PC-3 (cell line): ENCODE measurements around the gene ZNF253. TPM values are rescaled to one million over a fixed set of nuclear protein-coding genes. Genes with fewer than 3 reads are reported as not detected.
"Not testable (repeated sequence)": the region's sequence is repeated elsewhere in the genome, so short reads cannot be mapped to it uniquely, and the experiment has no call there.

Experiments used
- ATAC-seq: fragments of 200-7000 bp; cut with Tn5 transposase; 2 replicates; pipeline ENCODE4 v1.9.1; 2020; ENCODE audit warnings: mild to moderate bottlenecking, moderate library complexity
- BruUV-seq: library from RNA; stranded (reverse); fragments of 400-500 nt; replicated peaks from 2 replicates; lab custom pipeline; 2021; lab: Mats Ljungman, UMichigan
- CTCF ChIA-PET: fragments of 300-600 bp; sonication (Branson Sonifier 250); formaldehyde crosslinking; loops from one replicate; lab custom pipeline; 2022; ENCODE audit warnings: antibody characterized with exemption; lab: Charles Lee
- POLR2A ChIA-PET: fragments of 300-600 bp; sonication (Branson Sonifier 250); formaldehyde crosslinking; loops from one replicate; lab custom pipeline; 2022; ENCODE audit warnings: antibody characterized with exemption; ENCODE audit not compliant: unreplicated experiment; lab: Charles Lee
- DNase-seq: peaks from one replicate; pipeline ENCODE4 v3.0.0-alpha.2; 2015
- H2AFZ ChIP-seq: fragments of 300-600 bp; sonication (generic); 2 replicates; pipeline ENCODE4 v1.6.0; 2016; ENCODE audit warnings: antibody characterized with exemption, low read length
- H3F3A ChIP-seq: fragments of 300-600 bp; sonication (generic); one replicate; pipeline ENCODE4 v1.6.0; 2017; ENCODE audit warnings: antibody characterized with exemption, low read length, control low read depth, mild to moderate bottlenecking; ENCODE audit not compliant: unreplicated experiment
- H3K27ac ChIP-seq: fragments of 300-600 bp; sonication (generic); 2 replicates; pipeline ENCODE4 v1.5.1; 2016; ENCODE audit warnings: mild to moderate bottlenecking, low read length
- H3K27me3 ChIP-seq: fragments of 300-600 bp; sonication (generic); 2 replicates; pipeline ENCODE4 v1.6.1; 2016; ENCODE audit warnings: low read length, mixed read lengths
- H3K36me3 ChIP-seq: fragments of 300-600 bp; sonication (generic); 2 replicates; pipeline ENCODE4 v1.6.1; 2016; ENCODE audit warnings: low read depth, mixed run types, low read length, mixed read lengths
- H3K4me1 ChIP-seq: fragments of 300-600 bp; sonication (generic); 2 replicates; pipeline ENCODE4 v1.5.1; 2016; ENCODE audit warnings: low read length; ENCODE audit not compliant: insufficient read depth
- H3K4me2 ChIP-seq: fragments of 300-600 bp; sonication (generic); 2 replicates; pipeline ENCODE4 v1.6.0; 2016; ENCODE audit warnings: low read length
- H3K4me3 ChIP-seq: fragments of 300-600 bp; sonication (generic); 2 replicates; pipeline ENCODE4 v1.5.1; 2016; ENCODE audit warnings: mild to moderate bottlenecking, low read length, mixed read lengths
- H3K79me2 ChIP-seq: fragments of 300-600 bp; sonication (generic); 2 replicates; pipeline ENCODE4 v1.6.1; 2017; ENCODE audit warnings: low read length, mixed read lengths
- H3K9ac ChIP-seq: fragments of 300-600 bp; sonication (generic); 2 replicates; pipeline ENCODE4 v1.6.0; 2016; ENCODE audit warnings: mild to moderate bottlenecking, low read length
- H3K9me2 ChIP-seq: fragments of 300-600 bp; sonication (generic); replicated peaks from 2 replicates; pipeline ENCODE4 v1.6.1; 2016; ENCODE audit warnings: mixed run types, low read length, mixed read lengths
- H3K9me3 ChIP-seq: fragments of 300-600 bp; sonication (generic); 2 replicates; pipeline ENCODE4 v1.6.1; 2016; ENCODE audit warnings: low read length, mixed read lengths
- H4K20me1 ChIP-seq: fragments of 300-600 bp; sonication (generic); 2 replicates; pipeline ENCODE4 v1.6.1; 2016; ENCODE audit warnings: low read length, mixed read lengths
- EZH2 ChIP-seq: fragments of 300-600 bp; sonication (generic); IDR thresholded peaks from one replicate; pipeline ENCODE4 v1.6.1; 2017; ENCODE audit warnings: antibody characterized with exemption, mild to moderate bottlenecking, low read length; ENCODE audit not compliant: unreplicated experiment
- EZH2phosphoT487 ChIP-seq: fragments of 300-600 bp; sonication (generic); IDR thresholded peaks from 2 replicates; pipeline ENCODE4 v1.6.1; 2018; ENCODE audit warnings: mild to moderate bottlenecking, antibody characterized with exemption, low read length, borderline replicate concordance
- intact Hi-C: fragments of 100-400 bp; cut with micrococcal nuclease; formaldehyde crosslinking; loops from 2 replicates; pipeline ENCODE4 v1.9.0; 2023
- total RNA-seq: library from RNA; depleted of rRNA; stranded (reverse); fragments of >200 nt; gene quantifications from 2 replicates; pipeline ENCODE4 v1.2.3, GENCODE V29; 2014
- TF ChIP-seq, protein P1 (sequence below): fragments of 300-600 bp; sonication (generic); conservative IDR thresholded peaks from 2 replicates; pipeline ENCODE4 v1.5.1; 2017; ENCODE audit warnings: antibody characterized with exemption, low read depth, mild to moderate bottlenecking, low read length

Gene ZNF253
- total RNA-seq, 1 experiment from 2014 or later: 1.1 TPM

DNA sequence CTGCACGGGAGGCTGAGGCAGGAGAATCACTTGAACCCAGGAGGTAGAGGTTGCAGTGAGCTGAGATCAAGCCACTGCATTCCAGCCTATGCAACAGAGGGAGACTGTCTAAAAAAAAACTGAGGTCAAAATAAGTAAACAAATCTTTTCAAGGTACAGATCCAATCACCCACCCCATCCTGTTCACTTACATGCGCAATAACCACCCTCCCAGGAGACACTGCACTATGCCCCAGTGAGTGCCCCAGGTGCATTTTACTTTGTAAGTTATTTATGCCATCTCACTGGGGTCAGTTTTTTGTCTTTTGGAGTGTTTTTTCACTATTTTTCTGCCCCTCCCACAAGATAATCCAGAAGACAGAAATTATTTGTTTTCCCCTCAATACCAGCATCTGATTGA, 6.9 kb upstream of the ZNF253 start:
- Histone ChIP-seq H3K27me3 (no peaks in the 10 kb centered on the region), H3K4me1 (no peaks in the 10 kb centered on the region), H3F3A (no peaks in the 10 kb centered on the region), H4K20me1 (no peaks in the 10 kb centered on the region), H3K9me2 (no peaks in the 10 kb centered on the region), H3K9me3 (peaks cover 22% of the 10 kb centered on the region), H3K79me2 (no peaks in the 10 kb centered on the region), H3K4me3 (no peak overlapping the region), H2AFZ (no peak overlapping the region), H3K36me3 (no peaks in the 10 kb centered on the region; the same call in 1 of the 2 replicates), H3K4me2 (no peak overlapping the region), H3K9ac (no peak overlapping the region), H3K27ac (no peak overlapping the region)
- DNase-seq (no peak), ATAC-seq (no peak)
- TF ChIP-seq, protein P1, sequence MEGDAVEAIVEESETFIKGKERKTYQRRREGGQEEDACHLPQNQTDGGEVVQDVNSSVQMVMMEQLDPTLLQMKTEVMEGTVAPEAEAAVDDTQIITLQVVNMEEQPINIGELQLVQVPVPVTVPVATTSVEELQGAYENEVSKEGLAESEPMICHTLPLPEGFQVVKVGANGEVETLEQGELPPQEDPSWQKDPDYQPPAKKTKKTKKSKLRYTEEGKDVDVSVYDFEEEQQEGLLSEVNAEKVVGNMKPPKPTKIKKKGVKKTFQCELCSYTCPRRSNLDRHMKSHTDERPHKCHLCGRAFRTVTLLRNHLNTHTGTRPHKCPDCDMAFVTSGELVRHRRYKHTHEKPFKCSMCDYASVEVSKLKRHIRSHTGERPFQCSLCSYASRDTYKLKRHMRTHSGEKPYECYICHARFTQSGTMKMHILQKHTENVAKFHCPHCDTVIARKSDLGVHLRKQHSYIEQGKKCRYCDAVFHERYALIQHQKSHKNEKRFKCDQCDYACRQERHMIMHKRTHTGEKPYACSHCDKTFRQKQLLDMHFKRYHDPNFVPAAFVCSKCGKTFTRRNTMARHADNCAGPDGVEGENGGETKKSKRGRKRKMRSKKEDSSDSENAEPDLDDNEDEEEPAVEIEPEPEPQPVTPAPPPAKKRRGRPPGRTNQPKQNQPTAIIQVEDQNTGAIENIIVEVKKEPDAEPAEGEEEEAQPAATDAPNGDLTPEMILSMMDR: no peak
- TF ChIP-seq EZH2phosphoT487: no peak
- no peak for TF ChIP-seq EZH2
- POLR2A ChIA-PET: no interaction called here
- CTCF ChIA-PET: no interaction called here
- intact Hi-C loops: no loop called here
- no TSS peak for BruUV-seq

DNA sequence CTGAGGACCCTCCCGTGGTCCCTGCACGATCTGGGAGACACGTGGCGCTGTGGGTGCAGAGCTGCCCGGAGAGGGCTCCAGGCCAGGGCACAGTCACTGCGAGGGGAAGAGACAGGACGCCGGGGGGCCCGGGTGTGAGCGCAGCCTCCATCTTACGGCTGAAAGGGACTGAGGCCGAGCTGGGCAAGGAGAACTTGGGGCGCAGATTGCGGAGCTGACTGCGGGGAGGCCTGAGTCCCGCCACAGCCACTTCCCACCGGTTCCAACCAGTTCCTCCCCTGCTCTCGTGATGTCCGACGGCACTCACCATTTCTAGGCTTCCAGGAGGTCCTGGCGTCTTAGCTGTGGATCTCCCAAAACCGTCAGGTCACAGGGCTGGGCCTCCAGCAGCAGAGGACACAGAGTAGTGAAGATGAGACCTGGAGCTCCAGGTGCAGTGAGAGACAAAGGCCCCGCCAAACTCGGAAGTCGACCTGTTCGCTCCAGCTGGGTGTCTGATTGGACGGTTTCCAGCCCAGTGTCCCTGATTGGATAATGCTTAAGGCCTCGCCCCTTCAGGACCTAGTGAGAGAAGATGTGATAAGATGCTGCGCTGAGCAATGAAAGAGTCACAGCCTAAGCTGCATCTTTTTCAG, 4.8 kb upstream of the ZNF253 start:
- H3K9me3 ChIP-seq: peaks cover 16% of the 10 kb centered on the region
- no peak overlapping the region for H3K4me2 ChIP-seq
- no peaks in the 10 kb centered on the region for H3K9me2 ChIP-seq
- H4K20me1 ChIP-seq: no peaks in the 10 kb centered on the region
- H3K27me3 ChIP-seq: no peaks in the 10 kb centered on the region
- no peak overlapping the region for H3K27ac ChIP-seq
- no peak overlapping the region for H3K4me3 ChIP-seq
- TF ChIP-seq, protein P1: no peak
- TF ChIP-seq EZH2phosphoT487 (no peak), EZH2 (no peak)
- ChIA-PET CTCF (no interaction called here), POLR2A (no interaction called here)
- BruUV-seq: no TSS peak
- H3K36me3 ChIP-seq: no peaks in the 10 kb centered on the region; the same call in 1 of the 2 replicates
- intact Hi-C loops: loop anchor here (10.0 kb wide), 1 partner anchor 136 kb away; no protein-coding TSS in a partner anchor
- H3K79me2 ChIP-seq: no peaks in the 10 kb centered on the region
- DNase-seq: no peak
- H2AFZ ChIP-seq: no peak overlapping the region
- no peaks in the 10 kb centered on the region for H3K4me1 ChIP-seq
- no peak for ATAC-seq
- no peaks in the 10 kb centered on the region for H3F3A ChIP-seq
- no peak overlapping the region for H3K9ac ChIP-seq

DNA sequence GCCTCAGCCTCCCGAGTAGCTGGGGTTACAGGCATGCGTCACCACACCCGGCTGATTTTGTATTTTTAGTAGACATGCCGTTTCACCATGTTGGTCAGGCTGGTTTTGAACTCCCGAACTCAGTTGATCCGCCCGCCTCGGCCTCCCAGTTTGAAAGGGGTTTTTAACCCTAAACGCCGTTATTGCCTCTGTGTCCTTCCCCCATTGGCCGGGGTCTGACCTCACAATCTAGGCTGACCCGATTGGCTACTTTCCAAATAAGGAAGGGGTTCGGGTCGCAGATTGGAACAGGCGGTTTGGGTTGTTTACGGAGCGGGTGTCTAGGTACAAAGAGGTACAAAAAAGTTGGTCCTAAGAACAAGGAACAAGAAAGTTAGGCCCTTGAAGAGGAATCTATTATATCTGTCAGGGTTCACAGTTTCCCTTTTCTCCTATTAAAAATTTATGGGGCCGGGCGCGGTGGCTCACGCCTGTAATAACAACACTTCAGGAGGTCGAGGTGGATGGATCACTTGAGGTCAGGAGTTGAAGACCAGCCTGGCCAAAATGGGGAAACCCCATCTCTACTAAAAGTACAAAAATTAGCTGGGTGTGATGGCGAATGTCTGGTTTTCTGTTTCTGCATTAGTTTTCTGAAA, 1.0 kb downstream of the ZNF253 start:
- peak overlapping the region; percentile 77 for H3K4me3 ChIP-seq
- H3K9ac ChIP-seq: peak overlapping the region; percentile 65; the same call in 1 of the 2 replicates
- no peak for DNase-seq
- H3K9me2 ChIP-seq: no peaks in the 10 kb centered on the region
- H3K27me3 ChIP-seq: no peaks in the 10 kb centered on the region
- peak overlapping the region; percentile 73 for H3K4me2 ChIP-seq
- ChIA-PET POLR2A (no interaction called here), CTCF (no interaction called here)
- peak overlapping the region; percentile 79 for H2AFZ ChIP-seq
- H3F3A ChIP-seq: no peaks in the 10 kb centered on the region
- H3K9me3 ChIP-seq: peaks cover 30% of the 10 kb centered on the region
- TF ChIP-seq, protein P1: no peak
- TF ChIP-seq EZH2 (no peak), EZH2phosphoT487 (no peak)
- no peak for ATAC-seq
- BruUV-seq: no TSS peak
- H3K79me2 ChIP-seq: peaks cover 11% of the 10 kb centered on the region
- H4K20me1 ChIP-seq: no peaks in the 10 kb centered on the region
- no peak overlapping the region for H3K27ac ChIP-seq
- no peaks in the 10 kb centered on the region for H3K4me1 ChIP-seq
- H3K36me3 ChIP-seq: peaks cover 16% of the 10 kb centered on the region
- intact Hi-C loops: loop anchor here (10.0 kb wide), 1 partner anchor 142 kb away; no protein-coding TSS in a partner anchor

DNA sequence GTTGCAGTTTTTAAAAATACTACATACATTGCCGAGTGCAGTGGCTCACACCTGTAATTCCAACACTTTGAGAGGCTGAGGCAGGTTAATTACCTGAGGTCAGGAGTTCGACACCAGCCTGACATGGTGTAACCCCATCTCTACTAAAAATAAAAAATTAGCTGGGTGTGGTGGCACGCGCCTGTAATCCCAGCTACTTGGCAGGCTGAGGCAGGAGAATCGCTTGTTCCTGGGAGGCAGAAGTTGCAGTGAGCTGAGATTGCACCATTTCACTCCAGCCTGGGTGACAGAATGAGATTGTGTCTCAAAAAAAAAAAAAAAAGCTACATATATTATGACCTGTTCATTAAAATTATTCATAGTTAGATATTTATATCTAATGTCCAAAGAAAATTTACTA, 4.4 kb downstream of the ZNF253 start:
- Histone ChIP-seq H3K9me3 (peaks cover 32% of the 10 kb centered on the region), H3K36me3 (peaks cover 32% of the 10 kb centered on the region), H3K79me2 (peaks cover 11% of the 10 kb centered on the region)
- H3K27ac ChIP-seq, H3K9me2 ChIP-seq, H3K4me3 ChIP-seq, H3K4me2 ChIP-seq, H3K27me3 ChIP-seq, POLR2A ChIA-PET, H4K20me1 ChIP-seq, H2AFZ ChIP-seq, H3F3A ChIP-seq, CTCF ChIA-PET, BruUV-seq, DNase-seq, H3K4me1 ChIP-seq, H3K9ac ChIP-seq, ATAC-seq, intact Hi-C loops: not testable (repeated sequence)
